GM12874 (cell line): ENCODE results near the gene PER3.

Experiments used
- CTCF ChIP-seq: IDR thresholded peaks from 2 replicates; pipeline ENCODE4 v1.5.1; 2011; ENCODE audit warnings: low read depth, mild to moderate bottlenecking, control low read depth, low read length, moderate library complexity; ENCODE audit not compliant: insufficient read depth

The PER3 gene

GRCh38 chr1:7842517-7842916, 58.4 kb downstream of the PER3 start:
- TF ChIP-seq CTCF = no peak

DNA sequence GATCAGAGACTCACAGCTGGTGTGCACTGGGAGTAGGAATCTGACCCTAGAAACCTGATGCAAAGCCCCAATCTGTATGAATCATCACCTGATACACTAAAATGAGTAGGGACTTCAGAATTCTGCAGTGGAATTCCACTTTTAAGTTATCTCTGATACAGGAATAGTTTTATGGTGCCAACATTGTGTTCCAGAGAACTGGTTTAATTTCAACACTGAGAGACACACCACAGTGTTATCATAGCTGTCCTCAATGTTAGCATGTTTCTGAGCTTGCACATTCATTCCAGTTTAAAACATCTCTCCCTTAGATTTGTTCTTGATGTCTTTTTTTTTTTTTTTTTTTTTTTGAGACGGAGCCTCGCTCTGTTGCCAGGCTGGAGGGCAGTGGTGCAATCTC, 61.7 kb downstream of the PER3 start:
- no peak for TF ChIP-seq CTCF

- no peak for TF ChIP-seq CTCF
Observed at GRCh38 chr1:7846656-7847055, 62.6 kb downstream of the PER3 start.

DNA sequence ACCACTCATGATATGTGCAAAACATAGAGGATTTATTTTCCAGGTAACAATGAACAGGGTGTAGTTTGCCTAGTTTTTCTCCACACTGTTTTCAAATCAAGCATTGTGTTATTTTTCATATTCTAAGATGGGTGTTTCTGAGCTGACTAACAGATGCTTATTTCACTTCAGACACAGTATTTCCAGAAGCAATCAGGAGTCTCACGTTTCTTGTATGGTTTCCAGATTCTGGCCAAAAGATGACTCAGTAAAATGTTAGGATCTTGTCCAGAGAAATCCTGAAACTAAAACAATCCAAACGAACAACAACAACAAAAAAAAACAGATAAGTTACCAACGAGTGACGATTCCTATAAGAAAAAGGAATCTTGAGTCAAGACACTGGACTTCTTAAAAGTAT, 63.5 kb downstream of the PER3 start:
- TF ChIP-seq CTCF = no peak

GRCh38 chr1:7850786-7851185, 66.7 kb downstream of the PER3 start:
- TF ChIP-seq CTCF = no peak

- no peak for TF ChIP-seq CTCF
Observed at GRCh38 chr1:7852804-7853683, 69.0 kb downstream of the PER3 start, which contains the start of gene UTS2. Gene UTS2, minus strand, starts transcription at chr1:7853065. Its CDS starts 62 bp downstream, at chr1:7853003.

DNA sequence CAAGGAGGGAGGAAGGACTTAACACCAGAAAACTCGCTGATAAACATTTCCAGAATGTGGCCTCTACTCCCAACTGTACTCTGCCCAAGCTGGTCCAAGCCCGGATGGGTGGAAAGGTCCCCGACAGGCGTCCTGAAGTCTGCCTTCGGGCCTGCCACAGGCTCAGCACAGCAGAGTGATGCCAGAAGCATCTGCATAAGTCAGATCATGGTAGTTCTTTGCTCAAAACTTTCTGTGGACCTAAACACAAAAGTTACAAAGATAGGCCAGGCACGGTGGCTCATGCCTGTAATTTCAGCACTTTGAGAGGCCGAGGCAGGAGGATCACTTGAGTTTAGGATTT, 69.6 kb downstream of the PER3 start:
- no peak for TF ChIP-seq CTCF
